B cell (primary cell): Measurements from ENCODE around the gene CYP17A1. TPM values are rescaled to one million over a fixed set of nuclear protein-coding genes. Genes with fewer than 3 reads are reported as not detected.

Source experiments
- ATAC-seq: fragments of 200-7000 bp; cut with Tn5 transposase; one replicate; pipeline ENCODE4 v1.10.0; 2021; ENCODE audit warnings: low read depth, mild to moderate bottlenecking, moderate number of reproducible peaks, moderate library complexity
- CTCF ChIA-PET: fragments of 350-600 bp; sonication (Branson Sonifier 250); formaldehyde crosslinking; loops from one replicate; lab custom pipeline; 2021; ENCODE audit warnings: antibody characterized with exemption, inconsistent platforms; lab: Charles Lee
- POLR2A ChIA-PET: fragments of 350-600 bp; sonication (Branson Sonifier 250); formaldehyde crosslinking; loops from one replicate; lab custom pipeline; 2021; ENCODE audit warnings: antibody characterized with exemption; lab: Charles Lee
- DNase-seq: peaks from one replicate; pipeline ENCODE4 v3.0.0; 2013
- H2AFZ ChIP-seq: 2 replicates; pipeline ENCODE4 v1.6.1; 2012; ENCODE audit warnings: mild to moderate bottlenecking, low read depth, low read length; ENCODE audit not compliant: insufficient read depth, poor library complexity, severe bottlenecking
- H3K27ac ChIP-seq, 2 donors: 1 replicate in 1 of 2; 2 replicates in 1 of 2; pipeline ENCODE4 v1.5.1; 2012 to 2013; ENCODE audit warnings: low read length in 2 of 2, mild to moderate bottlenecking in 2 of 2, moderate library complexity in 1 of 2
- H3K27me3 ChIP-seq, 4 experiments: fragments of 200-600 bp in 1 of 4; sonication (generic) in 1 of 4; replicated peaks in 1 of 4; 1 replicate in 2 of 4; 2 replicates in 2 of 4; pipeline versions ENCODE4 v1.6.1 to v1.7.0; 2013 to 2016; ENCODE audit warnings: low read length in 3 of 4, mild to moderate bottlenecking in 2 of 4, mixed read lengths in 1 of 4, moderate library complexity in 1 of 4; ENCODE audit not compliant: insufficient read depth in 4 of 4, control insufficient read depth in 3 of 4; ENCODE audit errors: control extremely low read depth in 1 of 4
- H3K36me3 ChIP-seq, 2 experiments: replicated peaks in 1 of 2; 1 replicate in 1 of 2; 2 replicates in 1 of 2; pipeline versions ENCODE4 v1.6.1 to v1.7.1; 2013; ENCODE audit warnings: low read length in 1 of 2; ENCODE audit not compliant: insufficient read depth in 2 of 2, control insufficient read depth in 1 of 2; ENCODE audit errors: control extremely low read depth in 1 of 2, extremely low read depth in 1 of 2
- H3K4me1 ChIP-seq, 2 donors: fragments of 200-600 bp in 1 of 2; sonication (generic) in 1 of 2; 1 replicate in 1 of 2; 2 replicates in 1 of 2; pipeline versions ENCODE4 v1.5.1 to v1.6.1; 2013 to 2017; ENCODE audit warnings: low read length in 2 of 2; ENCODE audit not compliant: control insufficient read depth in 2 of 2, insufficient read depth in 2 of 2
- H3K4me2 ChIP-seq: replicated peaks from 2 replicates; pipeline ENCODE3; 2012; ENCODE audit warnings: mild to moderate bottlenecking, low read depth, low read length; ENCODE audit not compliant: poor library complexity, severe bottlenecking
- H3K4me3 ChIP-seq, 5 experiments: fragments of 200-600 bp in 1 of 5; sonication (generic) in 1 of 5; 1 replicate in 3 of 5; 2 replicates in 2 of 5; pipeline versions ENCODE4 v1.5.1 to v1.7.0; 2011 to 2016; ENCODE audit warnings: low read length in 4 of 5, mild to moderate bottlenecking in 4 of 5, low read depth in 2 of 5, control low read depth in 1 of 5, moderate library complexity in 1 of 5; ENCODE audit not compliant: insufficient read depth in 1 of 5; ENCODE audit errors: control extremely low read depth in 1 of 5, extremely low read depth in 1 of 5
- H3K79me2 ChIP-seq: fragments of 200-600 bp; sonication (generic); one replicate; pipeline ENCODE4 v1.6.0; 2016; ENCODE audit warnings: low read length; ENCODE audit not compliant: control insufficient read depth, insufficient read depth
- H3K9ac ChIP-seq: fragments of 200-600 bp; sonication (generic); 2 replicates; pipeline ENCODE4 v1.6.1; 2017; ENCODE audit warnings: mild to moderate bottlenecking, low read length, moderate library complexity
- H3K9me3 ChIP-seq, 3 donors: one replicate each; pipeline versions ENCODE4 v1.6.1 to v1.7.1; 2013; ENCODE audit warnings: low read length in 2 of 3; ENCODE audit not compliant: control insufficient read depth in 2 of 3, insufficient read depth in 1 of 3; ENCODE audit errors: control extremely low read depth in 1 of 3
- H4K20me1 ChIP-seq: 2 replicates; pipeline ENCODE4 v1.6.0; 2012; ENCODE audit warnings: mild to moderate bottlenecking, low read length; ENCODE audit not compliant: insufficient read depth, control insufficient read depth, poor library complexity, severe bottlenecking
- H3K27ac Mint-ChIP-seq: one replicate; pipeline ENCODE4 v1.8.0; 2021; ENCODE audit warnings: mixed read lengths
- H3K27me3 Mint-ChIP-seq: one replicate; pipeline ENCODE4 v1.8.0; 2021; ENCODE audit warnings: mixed read lengths
- H3K4me1 Mint-ChIP-seq: one replicate; pipeline ENCODE4 v1.8.0; 2021; ENCODE audit warnings: mixed read lengths
- H3K4me3 Mint-ChIP-seq: one replicate; pipeline ENCODE4 v1.8.0; 2021; ENCODE audit warnings: mixed read lengths
- H3K9me3 Mint-ChIP-seq: one replicate; pipeline ENCODE4 v1.8.0; 2022; ENCODE audit warnings: mixed read lengths; ENCODE audit not compliant: insufficient read depth
- EZH2 ChIP-seq: IDR thresholded peaks from 2 replicates; pipeline ENCODE4 v1.6.1; 2012; ENCODE audit warnings: borderline replicate concordance, low read depth, mild to moderate bottlenecking, moderate library complexity, low read length; ENCODE audit not compliant: insufficient read depth, poor library complexity, severe bottlenecking
- WGBS: methylation state at CpG from one replicate; pipeline ENCODE4 v1.1.5; 2013; ENCODE audit warnings: missing lambda C conversion rate; ENCODE audit not compliant: insufficient coverage; 5-methylcytosine and 5-hydroxymethylcytosine counted together
- intact Hi-C: fragments of 100-400 bp; cut with micrococcal nuclease; formaldehyde crosslinking; loops from one replicate; pipeline ENCODE4 v1.10.0; 2022
- polyA plus RNA-seq: library from polyadenylated mRNA; depleted of rRNA; stranded (reverse); fragments of >200 nt; gene quantifications from 2 replicates; pipeline ENCODE4 v1.2.3, GENCODE V29; 2012
- total RNA-seq, 2 donors: library from RNA; stranded (reverse); fragments of 120-200 nt in 1 of 2; gene quantifications; 1 replicate in 1 of 2; 2 replicates in 1 of 2; pipeline versions ENCODE4 v1.2.3 to v1.2.4, GENCODE V29; 2013 to 2022
- TF ChIP-seq, protein P1 (sequence below): fragments of 200-600 bp; IDR thresholded peaks from one replicate; pipeline ENCODE4 v1.8.0; 2022; ENCODE audit warnings: antibody characterized with exemption, mild to moderate bottlenecking

The CYP17A1 gene
- total and polyA plus RNA-seq, 2 donors (not counting 1 experiment from before 2014, with no cell fraction given) = not detected

DNA sequence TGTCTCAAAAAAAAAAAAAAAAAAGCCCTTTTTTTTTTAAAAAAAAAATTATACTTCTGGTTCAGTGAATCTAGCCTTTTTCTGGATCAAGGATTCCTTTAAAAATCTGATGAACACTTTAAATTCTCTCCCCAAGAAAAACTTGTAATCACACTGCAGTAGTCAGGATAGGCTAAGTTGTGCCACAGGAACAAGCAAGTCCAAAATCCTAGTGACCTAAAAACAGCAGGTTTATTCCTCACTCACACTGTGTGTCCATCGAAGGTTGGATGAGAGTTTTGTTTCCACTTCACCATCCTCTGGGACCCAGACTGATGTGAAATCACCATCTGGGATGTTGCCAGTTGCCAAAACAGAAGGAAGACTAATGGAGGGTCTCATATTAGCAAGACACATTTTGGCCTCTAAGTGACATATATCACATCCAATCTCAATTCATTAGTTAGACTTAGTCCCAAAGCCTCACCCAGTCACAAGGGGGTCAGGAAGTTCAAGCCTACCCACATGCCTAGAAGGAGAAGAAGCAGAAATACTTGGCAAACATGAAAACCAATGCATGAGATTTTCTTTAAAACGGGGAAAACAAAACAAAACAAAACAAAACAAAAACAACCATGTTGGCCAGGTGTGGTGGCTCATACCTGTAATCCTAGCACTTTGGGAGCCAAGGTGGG, 32.7 kb downstream of the CYP17A1 start:
- Histone ChIP-seq H3K4me3 (no peak overlapping the region), H3K4me2 (no peak overlapping the region), H3K9me3 (no peaks in the 10 kb centered on the region), H3K36me3 (peaks cover 0 to 46% of the 10 kb centered on the region in 2 experiments), H3K27ac (no peak overlapping the region), H3K9ac (no peak overlapping the region), H3K79me2 (peaks cover 60% of the 10 kb centered on the region), H3K4me1 (peaks cover 4 to 11% of the 10 kb centered on the region in 2 donors), H3K27me3 (no peaks in the 10 kb centered on the region), H4K20me1 (peaks cover 23% of the 10 kb centered on the region), H2AFZ (no peak overlapping the region)
- ChIA-PET CTCF (interaction anchor here (1.3 to 2.2 kb wide), 2 partner anchors 8 to 53 kb away, joined by 3 to 5 read pairs; no protein-coding TSS in a partner anchor), POLR2A (interaction anchor here (0.7 kb wide), 1 partner anchor 198 kb away, joined by 4 read pairs; no protein-coding TSS in a partner anchor)
- Mint-ChIP-seq H3K9me3 (no peaks in the 10 kb centered on the region), H3K4me3 (peak overlapping the region; percentile 17), H3K4me1 (peaks cover 29% of the 10 kb centered on the region), H3K27ac (peak overlapping the region; percentile 37), H3K27me3 (no peaks in the 10 kb centered on the region)
- intact Hi-C loops = no loop called here
- no peak for ATAC-seq
- TF ChIP-seq, protein P1, sequence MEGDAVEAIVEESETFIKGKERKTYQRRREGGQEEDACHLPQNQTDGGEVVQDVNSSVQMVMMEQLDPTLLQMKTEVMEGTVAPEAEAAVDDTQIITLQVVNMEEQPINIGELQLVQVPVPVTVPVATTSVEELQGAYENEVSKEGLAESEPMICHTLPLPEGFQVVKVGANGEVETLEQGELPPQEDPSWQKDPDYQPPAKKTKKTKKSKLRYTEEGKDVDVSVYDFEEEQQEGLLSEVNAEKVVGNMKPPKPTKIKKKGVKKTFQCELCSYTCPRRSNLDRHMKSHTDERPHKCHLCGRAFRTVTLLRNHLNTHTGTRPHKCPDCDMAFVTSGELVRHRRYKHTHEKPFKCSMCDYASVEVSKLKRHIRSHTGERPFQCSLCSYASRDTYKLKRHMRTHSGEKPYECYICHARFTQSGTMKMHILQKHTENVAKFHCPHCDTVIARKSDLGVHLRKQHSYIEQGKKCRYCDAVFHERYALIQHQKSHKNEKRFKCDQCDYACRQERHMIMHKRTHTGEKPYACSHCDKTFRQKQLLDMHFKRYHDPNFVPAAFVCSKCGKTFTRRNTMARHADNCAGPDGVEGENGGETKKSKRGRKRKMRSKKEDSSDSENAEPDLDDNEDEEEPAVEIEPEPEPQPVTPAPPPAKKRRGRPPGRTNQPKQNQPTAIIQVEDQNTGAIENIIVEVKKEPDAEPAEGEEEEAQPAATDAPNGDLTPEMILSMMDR = no peak
- TF ChIP-seq EZH2 = no peak
- WGBS = no CpG with 5 or more reads among the region's 2 CpGs
- no peak for DNase-seq

DNA sequence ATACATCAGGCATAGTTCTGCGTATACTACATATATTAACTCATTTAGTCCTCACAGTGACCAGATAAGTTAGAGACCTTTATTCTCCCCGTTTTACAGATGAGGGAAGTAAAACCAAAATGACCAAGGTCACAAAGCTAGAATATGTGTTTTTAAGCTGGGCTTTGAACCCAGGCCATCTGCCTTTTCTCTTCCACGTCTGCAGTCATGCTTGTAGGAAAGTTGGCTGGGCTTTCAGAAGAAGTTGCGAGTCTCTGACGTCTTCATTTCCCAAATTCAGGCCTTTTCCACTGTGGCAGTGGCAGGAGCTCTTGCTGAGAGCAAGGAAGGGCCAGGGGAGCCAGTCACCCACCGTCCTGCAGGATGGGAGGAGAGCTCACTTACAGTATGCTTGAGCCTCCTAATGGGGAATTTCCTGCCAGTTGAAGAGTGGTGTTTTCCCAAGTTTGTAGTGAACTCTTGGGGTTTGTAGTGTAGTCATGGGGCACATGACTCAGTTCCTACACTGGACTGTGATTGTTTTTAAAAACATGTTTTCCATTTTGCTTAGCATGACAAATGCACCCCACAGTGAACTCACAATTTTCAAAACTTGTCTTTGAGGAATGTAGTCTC, 34.2 kb downstream of the CYP17A1 start:
- no peaks in the 10 kb centered on the region for H3K27me3 ChIP-seq
- WGBS = 88% methylated on average over 3 of the region's 6 CpGs
- no peak overlapping the region for H3K4me3 ChIP-seq
- peak overlapping the region; percentile 70 for H3K27ac Mint-ChIP-seq
- peaks cover 0 to 55% of the 10 kb centered on the region in 2 experiments for H3K36me3 ChIP-seq
- H3K4me1 ChIP-seq = peaks cover 4 to 11% of the 10 kb centered on the region in 2 donors
- H3K27ac ChIP-seq = peak overlapping the region in 1 of 2 donors; percentile 13
- H4K20me1 ChIP-seq = peaks cover 23% of the 10 kb centered on the region
- POLR2A ChIA-PET = no interaction called here
- no peaks in the 10 kb centered on the region for H3K9me3 ChIP-seq
- H3K4me2 ChIP-seq = no peak overlapping the region
- peak; percentile 31 for ATAC-seq
- H3K4me3 Mint-ChIP-seq = peak overlapping the region; percentile 45
- TF ChIP-seq EZH2 = no peak
- TF ChIP-seq, protein P1 = no peak
- no peaks in the 10 kb centered on the region for H3K9me3 Mint-ChIP-seq
- no peak overlapping the region for H3K9ac ChIP-seq
- no peak overlapping the region for H2AFZ ChIP-seq
- peaks cover 31% of the 10 kb centered on the region for H3K4me1 Mint-ChIP-seq
- no peak for DNase-seq
- peaks cover 69% of the 10 kb centered on the region for H3K79me2 ChIP-seq
- intact Hi-C loops = no loop called here
- CTCF ChIA-PET = interaction anchor here (1.1 to 2.2 kb wide), 3 partner anchors 9 to 657 kb away, joined by 3 to 5 read pairs (median 4); no protein-coding TSS in a partner anchor
- H3K27me3 Mint-ChIP-seq = no peaks in the 10 kb centered on the region
